HepG2 (cell line): ENCODE measurements around the gene SCARF1. TPM values are rescaled to one million over a fixed set of nuclear protein-coding genes. Genes with fewer than 3 reads are reported as not detected.

ENCODE experiments used
- ARID2 ChIP-seq: sonication (generic); formaldehyde crosslinking; IDR thresholded peaks from 2 replicates; pipeline ENCODE4 v1.8.1; 2022; ENCODE audit warnings: mild to moderate bottlenecking, missing genetic modification reagents, borderline replicate concordance
- ELF4 ChIP-seq: sonication (generic); formaldehyde crosslinking; IDR thresholded peaks from 2 replicates; pipeline ENCODE4 v1.5.0; 2020; ENCODE audit warnings: missing genetic modification reagents, mild to moderate bottlenecking, moderate library complexity, borderline replicate concordance
- FOXA1 ChIP-seq, 2 experiments: fragments of 450-650 bp in 1 of 2; sonication (generic) in 1 of 2; formaldehyde crosslinking in 1 of 2; IDR thresholded peaks; 2 replicates each; pipeline versions ENCODE4 v1.4.0 to v1.6.1; 2016 to 2020; ENCODE audit warnings: missing genetic modification reagents in 1 of 2
- HOXA3 ChIP-seq: sonication (generic); formaldehyde crosslinking; IDR thresholded peaks from 2 replicates; pipeline ENCODE4 v1.5.0; 2020; ENCODE audit warnings: missing genetic modification reagents
- IKZF1 ChIP-seq: fragments of 450-650 bp; IDR thresholded peaks from 2 replicates; pipeline ENCODE4 v1.7.1; 2016
- PCBP1 ChIP-seq: fragments of 200-400 bp; formaldehyde crosslinking; IDR thresholded peaks from 2 replicates; pipeline ENCODE4 v1.6.1; 2017; ENCODE audit warnings: mild to moderate bottlenecking, low read depth, low read length, borderline replicate concordance
- PPARG ChIP-seq: conservative IDR thresholded peaks from 2 replicates; pipeline ENCODE4 v1.6.1; 2016; ENCODE audit warnings: missing biosample characterization, missing genetic modification reagents
- SP140L ChIP-seq: sonication (generic); formaldehyde crosslinking; IDR thresholded peaks from 2 replicates; pipeline ENCODE4 v1.4.0; 2020; ENCODE audit warnings: missing genetic modification reagents, borderline replicate concordance
- TSC22D2 ChIP-seq: sonication (generic); formaldehyde crosslinking; IDR thresholded peaks from 2 replicates; pipeline ENCODE4 v1.5.1; 2020; ENCODE audit warnings: missing genetic modification reagents, mild to moderate bottlenecking, borderline replicate concordance
- ZBTB25 ChIP-seq: IDR thresholded peaks from 2 replicates; pipeline ENCODE4 v1.6.1; 2018; ENCODE audit warnings: missing genetic modification reagents
- ZNF101 ChIP-seq: sonication (generic); formaldehyde crosslinking; IDR thresholded peaks from 2 replicates; pipeline ENCODE4 v1.4.0; 2020; ENCODE audit warnings: mild to moderate bottlenecking, low read depth, missing genetic modification reagents, borderline replicate concordance
- ZNF224 ChIP-seq: sonication (generic); formaldehyde crosslinking; IDR thresholded peaks from 2 replicates; pipeline ENCODE4 v1.5.0; 2020; ENCODE audit warnings: mild to moderate bottlenecking, missing genetic modification reagents
- ZNF251 ChIP-seq: sonication (generic); formaldehyde crosslinking; IDR thresholded peaks from 2 replicates; pipeline ENCODE4 v1.9.0; 2021; ENCODE audit warnings: mild to moderate bottlenecking, missing genetic modification reagents
- ZNF430 ChIP-seq: sonication (generic); formaldehyde crosslinking; IDR thresholded peaks from 2 replicates; pipeline ENCODE4 v1.9.0; 2021; ENCODE audit warnings: mild to moderate bottlenecking, missing genetic modification reagents
- ZNF44 ChIP-seq: sonication (generic); formaldehyde crosslinking; IDR thresholded peaks from 2 replicates; pipeline ENCODE4 v1.5.1; 2020; ENCODE audit warnings: mild to moderate bottlenecking, missing genetic modification reagents
- ZNF501 ChIP-seq: sonication (generic); formaldehyde crosslinking; IDR thresholded peaks from 2 replicates; pipeline ENCODE4 v1.5.1; 2020; ENCODE audit warnings: mild to moderate bottlenecking, moderate library complexity, missing genetic modification reagents
- ZNF513 ChIP-seq: sonication (generic); formaldehyde crosslinking; conservative IDR thresholded peaks from 2 replicates; pipeline ENCODE4 v1.5.0; 2020; ENCODE audit warnings: missing genetic modification reagents
- ZNF577 ChIP-seq: sonication (generic); formaldehyde crosslinking; IDR thresholded peaks from 2 replicates; pipeline ENCODE4 v1.4.0; 2020; ENCODE audit warnings: mild to moderate bottlenecking, low read depth, missing genetic modification reagents, borderline replicate concordance
- ZNF597 ChIP-seq: sonication (generic); formaldehyde crosslinking; IDR thresholded peaks from 2 replicates; pipeline ENCODE4 v1.5.0; 2020; ENCODE audit warnings: missing genetic modification reagents
- ZNF768 ChIP-seq: sonication (generic); formaldehyde crosslinking; IDR thresholded peaks from 2 replicates; pipeline ENCODE4 v1.4.0; 2020; ENCODE audit warnings: missing genetic modification reagents
- ZSCAN31 ChIP-seq: sonication (generic); formaldehyde crosslinking; IDR thresholded peaks from 2 replicates; pipeline ENCODE4 v1.5.0; 2020; ENCODE audit warnings: low read depth, mild to moderate bottlenecking, missing genetic modification reagents
- polyA plus RNA-seq, 8 experiments: library from polyadenylated mRNA; depleted of rRNA in 3 of 8; stranded (reverse) in 7 of 8; unstranded in 1 of 8; fragments of >200 nt; fragmentation: Illumina TruSeq in 4 of 8; extraction: Trizol in 4 of 8; gene quantifications; 2 replicates each; pipeline versions ENCODE4 v1.2.1 to v1.2.3, GENCODE V29; 2011 to 2016; ENCODE audit warnings: low read depth in 4 of 8, missing spikeins in 1 of 8, mixed read lengths in 1 of 8; ENCODE audit not compliant: insufficient read depth in 1 of 8
- total RNA-seq, 5 experiments: library from RNA; depleted of rRNA; stranded (reverse); fragments of >200 nt; fragmentation: Illumina TruSeq; extraction: Trizol; gene quantifications; 2 replicates each; pipeline ENCODE4 v1.2.3, GENCODE V29; 2016; ENCODE audit warnings: low read depth in 1 of 5
- TF ChIP-seq, protein P1 (sequence below): sonication (generic); formaldehyde crosslinking; IDR thresholded peaks from 2 replicates; pipeline ENCODE4 v1.5.1; 2020; ENCODE audit warnings: missing genetic modification reagents, mild to moderate bottlenecking, borderline replicate concordance
- TF ChIP-seq, protein P2 (sequence below): sonication (generic); formaldehyde crosslinking; IDR thresholded peaks from 2 replicates; pipeline ENCODE4 v1.4.0; 2020; ENCODE audit warnings: missing genetic modification reagents

The SCARF1 gene
- total and polyA plus RNA-seq, 2 of the 13 experiments (the other 11 are each of a cell fraction or from before 2014, with no cell fraction given), result 0.24 to 0.71 TPM

DNA sequence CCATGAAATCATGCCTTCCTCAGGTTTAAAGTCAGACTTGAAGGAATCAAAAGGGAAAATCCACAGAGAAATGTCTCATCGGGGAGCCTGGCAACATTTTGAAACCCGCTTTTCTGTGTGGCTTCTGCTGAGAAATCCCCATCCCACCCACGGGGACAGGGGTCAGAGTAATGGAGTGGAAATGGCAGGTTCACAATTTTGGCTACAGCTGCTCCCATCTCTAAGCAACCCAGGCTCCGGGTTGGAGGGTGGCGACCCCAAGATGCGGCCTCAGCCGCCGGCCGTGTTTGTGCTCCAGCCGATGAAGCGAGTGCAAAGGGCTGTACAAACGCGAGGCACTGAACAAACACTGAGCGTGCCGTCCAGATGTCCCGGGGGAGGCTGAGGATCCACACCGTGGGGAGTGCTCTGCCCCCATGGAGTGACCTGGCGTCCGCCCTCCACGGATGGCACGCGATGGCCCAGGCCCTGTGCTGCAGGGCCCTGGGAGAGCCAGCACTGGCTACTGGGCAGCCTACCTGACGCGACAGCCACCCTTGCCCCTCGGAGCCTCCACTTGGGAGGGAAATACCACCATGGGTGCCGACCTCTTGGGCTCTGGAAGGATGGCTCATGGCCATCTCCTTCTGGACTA is 39.1 kb downstream of the SCARF1 start (continued):
- TF ChIP-seq ZNF430 (CRISPR knock-in tag), result peak; percentile 29; the same call in 1 of the 2 replicates
- TF ChIP-seq ZNF101 (CRISPR knock-in tag), result no peak
- no peak for TF ChIP-seq ARID2
- 0 out of 2 replicates have a peak, but pooled peaks have one; percentile 21 for TF ChIP-seq PPARG
- TF ChIP-seq SP140L (CRISPR knock-in tag), result no peak
- no peak for TF ChIP-seq ELF4 (CRISPR knock-in tag)
- TF ChIP-seq ZNF577 (CRISPR knock-in tag), result no peak
- TF ChIP-seq, protein P1, sequence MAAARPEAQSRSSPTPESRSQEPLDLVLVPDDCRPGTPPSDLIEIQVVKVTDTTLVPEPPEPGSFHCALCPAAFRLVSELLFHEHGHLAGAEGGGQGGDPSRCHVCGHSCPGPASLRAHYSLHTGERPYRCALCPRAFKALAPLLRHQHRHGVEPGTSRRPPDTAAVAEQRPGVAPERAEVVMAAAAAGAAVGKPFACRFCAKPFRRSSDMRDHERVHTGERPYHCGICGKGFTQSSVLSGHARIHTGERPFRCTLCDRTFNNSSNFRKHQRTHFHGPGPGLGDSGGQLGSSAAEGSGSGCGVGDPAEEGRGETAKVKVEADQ (CRISPR knock-in tag), result no peak
- TF ChIP-seq ZNF513 (CRISPR knock-in tag), result no peak
- 0 out of 2 replicates have a peak, but pooled peaks have one; percentile 41 for TF ChIP-seq ZSCAN31 (CRISPR knock-in tag)
- TF ChIP-seq PCBP1, result no peak
- no peak for TF ChIP-seq ZNF501 (CRISPR knock-in tag)
- no peak for TF ChIP-seq ZNF44 (CRISPR knock-in tag)
- no peak for TF ChIP-seq ZNF251 (CRISPR knock-in tag)
- TF ChIP-seq IKZF1, result no peak
- TF ChIP-seq, protein P2, sequence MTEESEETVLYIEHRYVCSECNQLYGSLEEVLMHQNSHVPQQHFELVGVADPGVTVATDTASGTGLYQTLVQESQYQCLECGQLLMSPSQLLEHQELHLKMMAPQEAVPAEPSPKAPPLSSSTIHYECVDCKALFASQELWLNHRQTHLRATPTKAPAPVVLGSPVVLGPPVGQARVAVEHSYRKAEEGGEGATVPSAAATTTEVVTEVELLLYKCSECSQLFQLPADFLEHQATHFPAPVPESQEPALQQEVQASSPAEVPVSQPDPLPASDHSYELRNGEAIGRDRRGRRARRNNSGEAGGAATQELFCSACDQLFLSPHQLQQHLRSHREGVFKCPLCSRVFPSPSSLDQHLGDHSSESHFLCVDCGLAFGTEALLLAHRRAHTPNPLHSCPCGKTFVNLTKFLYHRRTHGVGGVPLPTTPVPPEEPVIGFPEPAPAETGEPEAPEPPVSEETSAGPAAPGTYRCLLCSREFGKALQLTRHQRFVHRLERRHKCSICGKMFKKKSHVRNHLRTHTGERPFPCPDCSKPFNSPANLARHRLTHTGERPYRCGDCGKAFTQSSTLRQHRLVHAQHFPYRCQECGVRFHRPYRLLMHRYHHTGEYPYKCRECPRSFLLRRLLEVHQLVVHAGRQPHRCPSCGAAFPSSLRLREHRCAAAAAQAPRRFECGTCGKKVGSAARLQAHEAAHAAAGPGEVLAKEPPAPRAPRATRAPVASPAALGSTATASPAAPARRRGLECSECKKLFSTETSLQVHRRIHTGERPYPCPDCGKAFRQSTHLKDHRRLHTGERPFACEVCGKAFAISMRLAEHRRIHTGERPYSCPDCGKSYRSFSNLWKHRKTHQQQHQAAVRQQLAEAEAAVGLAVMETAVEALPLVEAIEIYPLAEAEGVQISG (CRISPR knock-in tag), result peak; percentile 52; the same call in 1 of the 2 replicates
- peak; percentile 58; the same call in 1 of the 2 replicates for TF ChIP-seq ZNF768 (CRISPR knock-in tag)
- TF ChIP-seq FOXA1 (IDR thresholded peaks at IDR 0.05), result no peak
- peak; percentile 68 for TF ChIP-seq FOXA1 (CRISPR knock-in tag; IDR thresholded peaks at IDR 0.05)
- TF ChIP-seq TSC22D2, result no peak
- no peak for TF ChIP-seq ZNF224 (CRISPR knock-in tag)
- TF ChIP-seq ZBTB25 (CRISPR knock-in tag), result no peak
- TF ChIP-seq ZNF597 (CRISPR knock-in tag), result no peak
- peak; percentile 65; the same call in 1 of the 2 replicates for TF ChIP-seq HOXA3 (CRISPR knock-in tag)
